GM10847 (cell line): Measurements from ENCODE around the gene EEF1G.

Experiments
- POLR2A ChIP-seq: IDR thresholded peaks from 2 replicates; pipeline ENCODE4 v1.6.1; 2011; ENCODE audit not compliant: insufficient read length; ENCODE audit errors: extremely low read depth

Gene EEF1G

DNA sequence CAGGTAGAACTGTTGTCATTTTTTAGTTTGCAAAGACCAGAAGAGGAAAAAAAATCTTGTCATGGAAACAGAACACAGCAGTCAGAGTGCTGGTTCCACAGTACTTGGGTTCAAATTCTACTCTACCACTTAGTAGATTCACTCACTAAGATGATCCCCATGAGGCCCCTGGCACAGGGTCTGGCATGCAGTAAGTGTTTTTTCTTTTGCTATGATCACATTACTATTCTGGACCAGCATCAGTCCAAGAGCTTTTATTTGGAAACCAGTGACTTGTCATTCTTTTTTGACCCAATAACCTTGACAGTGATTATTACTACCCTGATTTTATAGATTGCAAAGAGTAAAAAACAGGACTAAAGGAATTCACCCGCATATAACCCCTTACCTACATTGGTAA, 4.1 kb downstream of the EEF1G start:
- TF ChIP-seq POLR2A: no peak

DNA sequence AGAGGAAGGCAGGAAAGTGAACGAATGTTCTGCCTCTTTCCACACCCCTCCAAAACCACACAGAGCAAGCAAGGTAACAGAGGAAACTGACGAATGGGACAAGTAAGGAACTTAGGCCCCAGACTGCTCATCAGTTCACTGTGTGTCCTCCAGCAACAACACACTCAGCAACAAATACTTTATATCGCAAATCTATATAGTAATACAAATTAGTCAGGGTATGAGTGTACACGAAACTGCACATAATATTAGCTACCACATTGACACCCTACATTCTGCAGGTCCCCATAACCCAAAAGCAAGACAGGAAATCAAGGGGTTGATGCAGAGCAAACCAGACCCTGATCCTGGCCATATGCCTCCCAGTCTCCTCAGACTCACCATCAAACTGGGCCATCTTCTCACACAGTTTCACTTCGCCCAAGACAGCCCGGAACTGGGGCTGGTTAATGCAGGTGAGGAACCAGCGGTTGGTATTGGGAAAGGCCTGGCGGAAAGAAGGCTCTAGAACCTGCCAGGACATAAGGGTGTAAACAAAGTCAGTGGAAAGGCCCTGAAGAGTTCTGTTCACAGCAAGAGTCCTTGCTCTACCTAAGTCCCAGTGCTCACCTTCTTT, 6.6 kb downstream of the EEF1G start:
- no peak for TF ChIP-seq POLR2A

DNA sequence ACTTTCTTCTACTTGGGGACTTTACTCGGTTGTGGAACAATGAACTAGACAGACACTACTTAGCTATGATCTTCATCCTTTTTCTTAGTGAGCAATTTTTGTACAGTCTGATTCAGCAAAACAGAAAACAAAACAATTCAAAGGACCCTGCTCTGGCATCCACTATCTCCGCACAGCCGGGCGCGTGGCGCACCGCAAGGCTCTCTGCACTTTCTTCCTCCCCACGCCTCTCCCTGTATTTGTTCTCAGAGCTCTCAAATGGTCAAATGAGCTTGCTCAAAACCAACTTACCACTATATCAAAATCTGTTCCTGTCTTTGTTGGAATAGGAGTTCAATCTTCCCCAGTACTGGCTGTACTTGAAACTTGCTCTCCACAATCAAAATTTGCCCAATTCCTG, 7.4 kb downstream of the EEF1G start:
- TF ChIP-seq POLR2A: no peak

DNA sequence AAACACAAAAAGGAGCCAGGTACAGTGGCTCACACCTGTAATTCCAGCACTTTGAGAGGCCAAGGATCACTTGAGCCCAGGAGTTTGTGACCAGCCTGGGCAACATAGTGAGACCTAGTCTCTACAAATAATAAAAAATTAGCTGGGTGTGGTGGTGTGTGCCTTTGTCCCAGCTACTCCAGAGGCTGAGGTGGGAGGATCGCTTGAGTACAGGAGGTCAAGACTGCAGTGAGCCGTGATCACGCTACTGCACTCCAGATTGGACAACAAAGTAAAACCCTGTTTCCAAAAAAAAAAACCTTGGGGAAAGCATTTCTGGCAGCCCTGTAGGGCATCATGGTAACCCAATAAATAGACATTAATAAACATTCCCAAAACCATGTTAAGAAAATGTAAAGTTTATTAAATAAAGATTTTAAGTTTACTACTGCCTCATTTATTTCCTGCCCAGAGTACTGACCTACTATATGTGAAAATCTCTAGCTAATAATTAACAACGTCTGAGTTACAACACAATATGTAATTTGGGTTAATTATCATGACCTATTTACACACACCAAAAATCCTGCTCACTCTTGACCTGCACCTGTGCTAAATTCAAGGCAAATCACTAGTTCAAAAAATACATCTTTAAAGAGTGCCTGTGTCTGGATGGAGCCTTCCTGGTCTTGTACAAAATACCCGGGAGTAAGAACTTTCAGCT, 8.4 kb downstream of the EEF1G start:
- TF ChIP-seq POLR2A: no peak

DNA sequence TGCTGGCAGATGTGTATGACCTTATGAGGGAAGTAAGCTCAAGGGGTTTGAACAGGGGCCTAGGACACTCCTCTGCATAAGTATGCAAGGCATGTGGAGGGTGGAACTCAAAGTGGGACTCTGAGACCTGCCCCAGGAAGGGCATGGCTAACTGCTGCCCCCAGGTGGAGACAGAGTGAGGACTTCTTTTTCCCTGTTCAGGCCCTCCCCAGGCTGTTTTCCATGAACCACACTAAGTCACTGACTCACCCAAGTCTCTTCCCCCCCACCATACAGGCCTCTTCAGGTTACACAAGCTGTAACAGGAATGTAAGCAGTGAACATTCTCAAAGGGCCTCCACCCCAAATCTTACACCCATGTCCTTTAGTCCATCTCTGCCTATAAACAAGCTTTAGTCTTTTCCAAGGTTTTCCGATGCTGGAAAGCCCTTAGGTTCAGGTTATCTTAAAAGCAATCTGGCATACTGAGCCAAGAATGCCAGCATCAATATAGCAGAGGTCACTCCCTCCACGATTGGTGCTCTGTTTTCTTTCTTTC, 13.1 kb downstream of the EEF1G start:
- no peak for TF ChIP-seq POLR2A

DNA sequence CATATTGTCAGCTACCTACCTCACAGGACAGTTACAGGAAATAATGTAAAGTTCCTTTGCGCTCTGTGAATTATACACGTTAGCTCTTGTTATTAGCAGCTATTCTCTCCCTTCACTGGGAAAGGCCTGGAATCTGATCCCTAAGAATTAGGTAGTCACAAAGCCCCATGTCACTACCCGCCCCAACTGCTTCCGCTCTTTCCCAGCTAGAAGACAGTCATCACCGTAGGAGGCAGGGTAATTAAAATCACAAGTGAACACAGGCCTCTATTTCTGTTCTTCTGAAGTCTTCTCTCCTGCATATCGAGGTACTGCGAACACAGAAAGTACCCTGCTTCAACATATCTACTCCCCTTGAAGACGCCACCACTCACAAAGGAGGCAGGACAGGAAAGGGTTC, 14.5 kb downstream of the EEF1G start:
- TF ChIP-seq POLR2A: no peak

DNA sequence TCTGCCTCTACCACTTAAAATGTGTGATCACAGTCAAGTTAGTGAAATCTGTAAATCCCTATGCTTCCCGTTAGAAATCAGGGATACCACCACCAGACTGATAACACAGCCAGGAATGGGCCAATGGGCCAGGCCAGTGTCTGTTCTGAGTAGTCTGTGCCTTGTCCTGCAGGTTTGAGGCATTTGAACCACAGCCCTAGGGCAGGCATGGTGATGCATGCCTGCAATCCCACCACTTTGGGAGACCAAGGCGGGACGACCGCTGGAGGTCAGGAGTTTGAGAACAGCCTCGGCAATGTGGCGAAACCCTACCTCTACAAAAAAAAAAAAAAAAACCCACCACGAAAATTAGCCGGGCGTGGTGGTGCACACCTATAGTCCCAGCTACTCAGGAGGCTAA, 15.0 kb downstream of the EEF1G start:
- no peak for TF ChIP-seq POLR2A

DNA sequence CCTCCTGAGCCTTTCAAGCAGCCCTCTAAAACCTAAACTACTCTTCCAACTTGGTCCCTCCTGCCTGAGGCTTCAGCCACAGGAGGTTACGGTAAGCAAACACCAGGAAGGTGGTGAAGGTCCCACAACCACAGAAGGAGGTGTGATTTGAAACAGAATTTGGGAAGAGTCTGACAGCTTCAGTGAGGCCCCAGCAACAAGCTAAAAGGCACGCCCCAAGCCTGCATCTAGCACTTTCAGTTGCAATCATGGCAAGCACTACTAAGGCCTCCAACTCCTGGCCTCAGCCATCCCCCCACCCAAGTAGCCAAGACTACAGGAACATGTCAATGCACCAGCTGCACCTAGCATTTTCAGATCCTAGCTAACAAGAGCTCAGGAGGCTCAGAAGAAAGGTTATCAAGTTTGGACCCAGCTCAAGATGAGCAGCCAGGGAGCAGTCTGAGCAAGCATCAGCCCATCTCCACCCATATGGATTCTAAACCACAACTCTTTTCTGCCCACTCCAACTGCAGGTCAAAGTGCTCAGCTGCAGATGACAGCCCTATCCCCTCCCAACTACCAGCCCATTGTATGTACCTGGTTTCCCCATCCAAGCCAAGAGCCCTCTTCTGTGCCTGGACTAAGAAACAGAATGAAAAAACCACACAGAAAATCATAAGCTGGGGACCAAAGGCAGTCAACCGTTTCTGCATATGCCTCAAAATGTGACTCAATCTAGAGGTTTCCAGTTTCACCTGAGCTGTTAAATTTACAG, 16.6 kb downstream of the EEF1G start:
- TF ChIP-seq POLR2A: no peak

DNA sequence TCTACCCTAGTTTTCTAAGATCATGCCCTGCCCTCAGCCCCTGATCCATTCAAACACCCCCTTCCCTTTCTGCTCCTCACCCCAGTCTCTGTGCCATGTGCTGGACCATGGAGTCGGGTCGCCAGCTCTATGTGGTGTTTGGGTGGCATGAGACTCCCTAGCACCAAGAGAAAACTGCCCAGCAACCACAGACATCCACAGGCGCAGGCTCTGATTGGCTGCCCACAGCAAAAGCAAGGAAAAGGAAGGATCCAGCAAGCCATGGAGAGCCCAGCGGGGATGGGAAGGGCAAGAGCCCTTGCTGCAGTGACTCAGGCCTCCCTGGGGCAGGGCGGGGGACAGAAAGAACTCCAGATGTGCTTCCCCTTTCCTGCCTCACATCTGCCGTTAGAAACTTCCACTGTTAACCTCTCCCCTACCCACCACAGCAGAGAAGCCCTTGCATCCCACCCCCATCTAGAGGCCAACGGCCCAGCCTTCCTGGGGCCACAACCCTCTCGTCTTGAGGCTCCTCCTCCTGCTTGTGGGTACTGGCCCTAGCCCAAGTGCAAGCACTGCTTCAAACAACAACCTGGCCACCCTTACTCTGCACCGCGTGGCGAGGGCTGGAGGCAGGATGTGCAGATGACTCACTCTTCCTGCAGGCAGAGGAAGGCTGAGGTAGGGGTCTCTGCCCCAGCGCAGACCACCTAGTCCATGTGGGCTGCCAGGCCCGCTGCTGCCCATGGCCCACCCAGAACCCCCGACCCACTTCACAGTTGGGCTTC, 17.4 kb downstream of the EEF1G start:
- no peak for TF ChIP-seq POLR2A

DNA sequence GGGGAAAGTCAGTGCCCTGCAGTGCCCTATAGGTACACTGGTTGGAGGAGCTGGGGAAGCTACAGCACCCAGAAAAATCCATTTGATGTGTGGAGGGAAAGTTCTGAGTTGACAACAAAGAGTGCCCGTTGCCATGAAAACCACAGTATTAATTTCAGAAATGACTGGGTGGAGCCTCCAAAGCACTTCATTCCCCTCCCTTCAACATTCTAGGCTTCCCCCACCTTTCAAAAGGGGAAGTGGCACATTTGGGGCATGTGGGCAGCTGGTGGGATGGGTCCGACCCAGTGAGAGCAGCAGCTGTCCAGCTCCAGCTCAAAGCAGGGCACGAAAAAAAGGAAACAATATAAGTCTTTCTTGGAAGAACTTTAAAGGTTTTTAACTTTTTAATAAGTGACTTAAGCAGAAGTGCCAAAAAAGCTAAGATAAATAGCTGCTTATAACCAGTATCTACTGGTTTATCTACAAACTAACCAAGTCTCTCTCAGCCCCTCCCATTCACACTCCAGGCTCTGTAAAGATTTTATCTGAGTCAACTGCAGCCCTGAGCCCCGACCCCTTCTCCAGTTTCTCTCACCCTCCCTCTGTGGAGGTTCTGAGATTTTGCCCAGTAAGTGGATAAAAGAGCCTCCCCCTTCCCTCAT, 18.1 kb downstream of the EEF1G start:
- TF ChIP-seq POLR2A: no peak

DNA sequence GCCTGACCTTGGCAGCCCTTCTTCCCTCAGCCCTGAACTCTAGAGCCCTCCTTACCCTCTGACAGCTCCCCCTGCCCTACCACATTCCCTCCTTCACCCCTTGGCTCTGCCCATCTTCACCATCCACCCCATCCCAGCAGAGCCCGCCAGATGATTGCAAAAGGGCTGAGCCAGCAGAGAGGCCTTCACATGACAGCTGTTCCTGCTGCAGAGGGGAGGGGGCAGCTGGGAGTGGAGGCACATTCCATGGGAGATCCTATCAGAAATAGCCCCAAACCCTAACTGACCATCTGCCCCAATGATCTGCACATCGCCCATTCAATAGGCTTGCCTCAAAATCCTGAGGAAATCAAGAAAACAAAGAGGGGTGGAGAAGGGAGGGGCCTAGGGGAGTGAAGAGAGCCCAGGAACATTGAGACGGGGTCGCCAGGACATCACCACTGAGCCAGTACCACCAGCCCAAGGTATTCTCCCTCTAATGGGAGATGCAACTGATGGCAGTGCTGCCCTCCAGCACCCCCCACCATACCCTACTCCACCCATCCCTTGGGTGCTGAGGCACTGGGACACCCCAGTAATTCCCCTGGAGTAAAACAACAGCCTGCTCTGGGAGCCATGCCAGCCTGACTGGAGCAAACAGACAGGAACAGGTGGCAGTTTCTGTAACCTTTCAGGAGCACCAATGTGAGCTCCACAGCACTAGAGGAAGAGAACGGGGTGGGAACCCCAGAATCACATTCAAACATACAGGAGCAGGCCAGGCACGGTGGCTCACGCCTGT, 19.1 kb downstream of the EEF1G start:
- no peak for TF ChIP-seq POLR2A

DNA sequence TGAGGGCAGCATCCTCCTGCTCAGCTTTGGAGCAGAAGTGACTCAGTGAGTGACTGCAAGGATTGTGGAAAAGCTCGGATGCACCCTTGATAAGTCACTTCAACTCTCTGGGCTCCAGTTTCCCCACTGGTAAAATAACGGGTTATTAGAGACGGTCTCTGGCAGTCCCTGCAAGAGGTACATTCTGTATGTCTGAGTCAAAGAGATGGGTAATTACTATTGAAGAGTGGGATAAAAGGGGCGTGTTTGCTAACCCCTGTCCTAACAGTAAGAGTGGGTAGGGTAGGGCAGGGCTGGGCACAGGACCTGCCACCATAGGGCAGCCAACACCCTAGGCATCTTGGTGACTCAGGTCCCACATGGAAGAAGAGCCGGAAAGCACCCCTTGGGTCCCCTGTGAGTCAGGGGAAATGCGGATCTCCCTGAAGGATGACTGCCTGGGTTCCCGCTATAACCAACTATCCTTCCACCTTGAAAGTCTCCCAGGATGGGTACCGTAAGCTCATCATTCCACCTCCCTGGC, 19.8 kb downstream of the EEF1G start:
- no peak for TF ChIP-seq POLR2A

DNA sequence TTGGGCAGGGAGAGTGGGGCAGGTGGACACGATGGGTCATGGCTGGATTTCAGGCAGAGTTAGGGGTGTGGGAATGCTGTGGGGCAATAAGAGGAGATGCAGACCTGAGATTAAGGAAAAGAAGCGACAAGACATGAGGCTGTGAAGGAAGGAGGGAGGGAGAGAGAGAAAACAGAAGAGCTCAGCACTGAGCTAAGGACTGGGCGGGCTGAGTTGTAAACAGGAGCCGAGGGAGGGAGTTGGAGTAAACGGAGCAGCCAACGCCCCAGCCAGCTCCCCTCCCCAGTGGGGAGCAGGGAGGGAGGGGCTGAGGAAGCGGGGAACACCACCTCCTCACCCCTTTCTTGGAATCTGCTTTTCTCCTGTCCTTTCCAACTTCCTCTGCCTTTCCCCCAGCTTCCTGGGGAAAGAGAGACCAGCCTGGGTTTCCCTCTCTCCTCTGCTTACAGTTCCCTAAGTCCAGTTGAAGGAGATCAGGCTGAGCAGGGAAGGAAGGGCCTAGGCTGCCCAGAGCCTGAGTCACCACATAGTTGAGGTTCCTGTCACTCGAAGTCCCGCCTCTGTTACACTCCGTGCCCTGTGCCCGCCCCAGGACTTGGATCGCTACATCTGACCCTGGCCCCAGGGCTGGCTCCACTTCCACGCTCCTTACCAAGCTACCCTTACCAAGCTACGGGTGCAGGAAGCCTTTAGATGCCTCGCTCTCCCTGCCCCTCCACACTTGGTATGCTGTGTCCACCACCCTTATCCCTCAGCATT, 20.4 kb downstream of the EEF1G start:
- no peak for TF ChIP-seq POLR2A
